GM12865 (cell line): ENCODE results near the gene INTU.

Source experiments
- DNase-seq: peaks from one replicate; pipeline ENCODE4 v3.0.0; 2010; ENCODE audit warnings: low read depth
- H3K4me3 ChIP-seq: 2 replicates; pipeline ENCODE4 v1.5.1; 2011; ENCODE audit warnings: mild to moderate bottlenecking, low read depth, low read length, control low read depth
- TF ChIP-seq, protein P1 (sequence below): IDR thresholded peaks from 2 replicates; pipeline ENCODE4 v1.5.1; 2011; ENCODE audit warnings: low read length, control low read depth, low read depth, inconsistent platforms; ENCODE audit not compliant: insufficient read depth; ENCODE audit errors: missing control alignments

The INTU gene

DNA sequence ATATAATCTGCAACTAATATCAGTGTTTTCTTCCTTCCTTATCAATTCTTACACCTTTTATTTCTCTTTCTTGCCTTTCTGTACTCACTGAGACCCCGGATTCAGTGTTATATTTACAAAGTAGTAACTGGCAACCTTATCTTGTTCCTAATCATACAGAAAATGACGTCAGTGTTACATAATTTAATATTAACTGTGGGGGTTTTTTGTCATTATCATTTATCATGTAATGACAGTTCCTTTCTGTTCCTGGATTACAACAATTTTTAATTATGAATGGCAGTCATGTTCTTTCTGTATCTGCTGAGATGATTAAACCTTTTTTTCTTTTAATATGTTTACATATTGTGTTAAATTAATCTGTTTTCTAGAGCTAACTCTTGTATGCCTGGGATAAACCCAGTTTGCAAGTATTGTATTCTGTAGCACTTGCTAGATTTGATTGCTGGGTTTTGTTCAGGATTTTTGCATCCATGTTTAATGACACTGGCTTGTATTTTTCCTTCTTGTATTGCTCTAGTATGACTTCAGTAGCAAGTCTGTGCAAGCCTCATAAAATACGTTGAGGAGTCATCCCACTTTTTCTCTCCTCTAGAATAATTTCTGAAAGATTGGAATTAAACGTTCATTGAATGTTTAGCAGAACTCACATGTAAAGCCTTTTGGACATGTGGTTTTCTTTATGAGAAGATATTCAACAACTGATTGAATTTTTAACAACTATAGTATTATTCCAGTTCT, 138.9 kb downstream of the INTU start:
- no peak for DNase-seq
- H3K4me3 ChIP-seq, result no peak overlapping the region
- TF ChIP-seq, protein P1, sequence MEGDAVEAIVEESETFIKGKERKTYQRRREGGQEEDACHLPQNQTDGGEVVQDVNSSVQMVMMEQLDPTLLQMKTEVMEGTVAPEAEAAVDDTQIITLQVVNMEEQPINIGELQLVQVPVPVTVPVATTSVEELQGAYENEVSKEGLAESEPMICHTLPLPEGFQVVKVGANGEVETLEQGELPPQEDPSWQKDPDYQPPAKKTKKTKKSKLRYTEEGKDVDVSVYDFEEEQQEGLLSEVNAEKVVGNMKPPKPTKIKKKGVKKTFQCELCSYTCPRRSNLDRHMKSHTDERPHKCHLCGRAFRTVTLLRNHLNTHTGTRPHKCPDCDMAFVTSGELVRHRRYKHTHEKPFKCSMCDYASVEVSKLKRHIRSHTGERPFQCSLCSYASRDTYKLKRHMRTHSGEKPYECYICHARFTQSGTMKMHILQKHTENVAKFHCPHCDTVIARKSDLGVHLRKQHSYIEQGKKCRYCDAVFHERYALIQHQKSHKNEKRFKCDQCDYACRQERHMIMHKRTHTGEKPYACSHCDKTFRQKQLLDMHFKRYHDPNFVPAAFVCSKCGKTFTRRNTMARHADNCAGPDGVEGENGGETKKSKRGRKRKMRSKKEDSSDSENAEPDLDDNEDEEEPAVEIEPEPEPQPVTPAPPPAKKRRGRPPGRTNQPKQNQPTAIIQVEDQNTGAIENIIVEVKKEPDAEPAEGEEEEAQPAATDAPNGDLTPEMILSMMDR, result no peak

- DNase-seq, result no peak
- TF ChIP-seq, protein P1, result no peak
- H3K4me3 ChIP-seq, result no peak overlapping the region
Observed at GRCh38 chr4:127772769-127773671, 140.3 kb downstream of the INTU start.

DNA sequence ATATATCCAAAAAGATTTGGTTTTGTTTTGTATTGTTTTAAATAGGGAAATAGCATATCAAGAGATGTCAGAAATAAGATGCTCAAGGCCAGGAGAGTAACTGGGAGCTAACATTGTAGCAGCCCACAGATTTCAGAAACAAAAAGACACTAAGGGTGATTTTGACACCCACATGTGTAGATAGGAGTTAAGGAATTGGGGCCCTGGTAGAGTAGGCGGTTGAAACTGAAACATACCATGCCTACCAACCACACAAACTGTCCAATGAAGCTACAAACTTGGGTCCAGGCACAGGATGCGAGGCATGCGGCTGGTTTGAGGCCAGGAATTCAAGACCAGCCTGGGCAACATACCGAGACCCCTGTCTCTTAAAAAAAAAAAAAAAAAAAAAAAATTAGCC, 143.1 kb downstream of the INTU start:
- DNase-seq, result peak; percentile 19
- no peak overlapping the region for H3K4me3 ChIP-seq
- TF ChIP-seq, protein P1, result no peak
